ENCODE measurements around the gene CMKLR1. TPM values are rescaled to one million over a fixed set of nuclear protein-coding genes. Genes with fewer than 3 reads are reported as not detected.

The CMKLR1 gene
- total RNA-seq, 1 experiment from 2014 or later = 1.3 TPM

GRCh38 chr12:108248011-108248410 lies 91.1 kb downstream of the CMKLR1 start:
- DNase-seq = no peak
- H3K27me3 ChIP-seq = no peaks in the 10 kb centered on the region
- no peaks in the 10 kb centered on the region for H3K36me3 ChIP-seq
- H3K4me3 ChIP-seq = no peak overlapping the region
- no peaks in the 10 kb centered on the region for H3K9me3 ChIP-seq

DNA sequence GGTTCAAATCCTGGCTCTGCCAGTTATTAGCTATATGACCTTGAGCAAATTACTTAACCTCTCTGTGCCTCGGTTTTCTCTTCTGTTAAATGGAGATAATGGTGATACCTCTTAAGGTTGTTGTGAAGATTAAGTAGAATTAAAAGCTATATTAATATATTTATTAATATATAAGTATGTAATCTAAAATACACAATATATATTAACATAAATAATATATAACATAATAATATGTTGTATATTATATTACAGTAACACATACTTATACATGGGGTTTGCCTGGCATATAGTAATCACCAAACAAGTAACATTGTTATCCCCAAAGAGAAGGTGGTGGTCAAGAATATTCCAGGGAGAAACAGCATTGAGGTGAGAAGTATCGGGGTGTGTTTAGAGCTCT lies 92.0 kb downstream of the CMKLR1 start:
- H3K9me3 ChIP-seq = no peaks in the 10 kb centered on the region
- H3K36me3 ChIP-seq = no peaks in the 10 kb centered on the region
- no peaks in the 10 kb centered on the region for H3K27me3 ChIP-seq
- no peak for DNase-seq
- no peak overlapping the region for H3K4me3 ChIP-seq

DNA sequence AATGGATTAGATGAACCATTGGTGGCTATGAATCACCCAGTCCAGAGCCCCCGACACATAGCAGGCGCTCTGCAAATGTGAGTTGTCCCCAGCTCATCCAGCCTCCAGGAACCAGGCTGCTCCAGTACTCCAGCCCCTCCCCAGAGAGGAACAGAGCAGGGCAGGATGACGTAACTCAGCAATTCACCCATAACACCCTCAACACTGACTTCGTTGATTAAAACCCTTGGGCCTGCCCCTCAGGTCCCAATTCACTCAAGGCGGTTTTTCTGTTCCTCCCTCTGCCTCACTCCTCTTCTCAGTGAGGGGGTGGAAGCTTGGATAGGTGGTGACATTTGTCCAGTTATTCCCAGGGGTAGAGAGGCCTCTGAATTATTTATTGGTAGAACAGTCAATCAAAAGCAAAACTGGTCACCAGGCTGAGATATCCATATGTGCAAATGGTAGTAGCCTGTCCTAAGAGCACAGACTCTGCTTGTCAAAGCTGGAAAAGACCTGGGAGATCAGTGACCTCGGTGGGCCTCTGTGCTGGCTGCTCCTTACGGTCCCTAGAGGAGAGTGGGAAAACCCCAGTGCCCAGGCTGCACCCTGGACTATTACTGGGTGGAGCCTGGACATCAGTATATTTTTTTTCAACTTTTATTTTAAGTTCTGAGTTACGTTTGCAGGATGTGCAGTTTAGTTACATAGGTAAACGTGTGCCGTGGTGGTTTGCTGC lies 97.0 kb downstream of the CMKLR1 start:
- Histone ChIP-seq H3K4me3 (no peak overlapping the region), H3K36me3 (no peaks in the 10 kb centered on the region), H3K9me3 (no peaks in the 10 kb centered on the region), H3K27me3 (no peaks in the 10 kb centered on the region)
- no peak for DNase-seq

DNA sequence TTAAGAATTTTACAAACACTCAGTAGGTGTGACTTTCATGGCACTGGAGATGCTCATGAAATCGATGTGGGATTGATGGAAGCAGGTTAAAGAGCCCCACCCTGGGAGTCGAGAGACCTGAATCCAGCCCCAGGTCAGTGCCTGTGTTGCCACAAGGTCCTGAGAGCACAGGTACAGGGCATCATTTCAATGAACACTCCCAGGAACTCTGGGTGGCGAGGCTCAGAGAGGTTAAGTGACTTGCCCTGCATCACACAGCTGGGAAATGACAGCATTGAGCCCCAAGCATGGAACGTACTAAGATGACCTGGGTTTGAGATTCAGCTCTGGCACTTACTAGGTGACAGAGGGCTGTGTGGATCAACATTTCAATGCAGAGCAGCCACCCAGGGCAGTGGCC lies 98.2 kb downstream of the CMKLR1 start:
- DNase-seq = no peak
- Histone ChIP-seq H3K36me3 (no peaks in the 10 kb centered on the region), H3K4me3 (no peak overlapping the region), H3K27me3 (no peaks in the 10 kb centered on the region), H3K9me3 (no peaks in the 10 kb centered on the region)

GRCh38 chr12:108240027-108240785 lies 98.9 kb downstream of the CMKLR1 start:
- H3K9me3 ChIP-seq = no peaks in the 10 kb centered on the region

DNA sequence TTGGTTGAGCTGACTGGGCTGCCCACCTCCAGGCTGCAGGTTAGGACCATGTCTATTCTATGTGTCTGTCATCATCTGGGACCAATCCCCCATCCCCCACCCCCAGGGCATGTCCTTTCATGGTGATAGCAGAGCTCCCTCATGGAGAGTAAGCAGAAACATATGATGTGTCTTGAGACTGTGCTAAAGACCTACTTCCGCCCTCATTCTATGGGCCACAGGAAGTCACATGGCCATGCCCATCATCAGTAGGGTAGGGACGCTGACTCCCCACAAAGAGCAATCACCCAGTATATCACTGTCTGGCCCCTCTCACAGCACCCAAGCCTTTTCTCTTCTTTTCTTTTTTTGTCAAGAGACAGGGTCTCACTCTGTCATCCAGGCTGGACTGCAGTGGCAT lies 99.7 kb downstream of the CMKLR1 start:
- H3K36me3 ChIP-seq = no peaks in the 10 kb centered on the region
- no peaks in the 10 kb centered on the region for H3K27me3 ChIP-seq
- DNase-seq = no peak
- no peaks in the 10 kb centered on the region for H3K9me3 ChIP-seq
- H3K4me3 ChIP-seq = no peak overlapping the region

More at GRCh38 chr12:108240027-108240785, 98.9 kb downstream of the CMKLR1 start:
- no peak overlapping the region for H3K4me3 ChIP-seq
- no peaks in the 10 kb centered on the region for H3K36me3 ChIP-seq
- DNase-seq = no peak
- no peaks in the 10 kb centered on the region for H3K27me3 ChIP-seq

DNA sequence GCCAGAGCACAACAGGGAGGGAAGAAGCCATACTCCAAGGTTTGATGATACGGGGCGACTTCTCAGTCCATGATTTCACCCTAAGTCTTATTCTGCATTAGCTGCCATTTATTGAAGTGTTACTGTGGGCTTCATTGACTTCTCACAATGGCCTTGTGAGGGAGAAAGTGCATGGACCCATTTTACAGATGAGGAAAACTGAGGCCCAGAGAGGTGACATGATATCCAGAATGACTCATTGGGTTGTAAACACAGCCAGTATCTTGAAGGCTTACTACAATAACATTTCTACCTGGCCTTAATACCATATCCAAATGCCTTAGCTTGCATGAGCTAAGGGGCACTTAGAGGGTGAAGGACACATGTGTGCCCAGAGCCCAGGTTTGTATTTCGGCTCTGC lies 100.6 kb downstream of the CMKLR1 start:
- Histone ChIP-seq H3K27me3 (no peaks in the 10 kb centered on the region), H3K36me3 (no peaks in the 10 kb centered on the region), H3K4me3 (no peak overlapping the region), H3K9me3 (no peaks in the 10 kb centered on the region)
- no peak for DNase-seq

Other genes with a start within 250 kb of the CMKLR1 start
- not detected in 2 replicates for gene WSCD2, start 210.0 kb downstream of the CMKLR1 start, total RNA-seq (2014; rRNA removed; shearing (Covaris generic); ENCODE audit: low replicate concordance)
- 0.62 and 1.6 TPM in 2 replicates for gene FICD, start 176.0 kb upstream of the CMKLR1 start, total RNA-seq (2014; rRNA removed; shearing (Covaris generic); ENCODE audit: low replicate concordance)
- gene SART3, start 221.9 kb upstream of the CMKLR1 start, total RNA-seq (2014; rRNA removed; shearing (Covaris generic); ENCODE audit: low replicate concordance) = 27.6 and 62.9 TPM in 2 replicates
- 130 and 156 TPM in 2 replicates for gene ISCU, start 223.3 kb upstream of the CMKLR1 start, total RNA-seq (2014; rRNA removed; shearing (Covaris generic); ENCODE audit: low replicate concordance)

All from MG63 (cell line).